Heart left ventricle (tissue), 16 donors: ENCODE measurements around the gene SCD. TPM values are rescaled to one million over a fixed set of nuclear protein-coding genes. Genes with fewer than 3 reads are reported as not detected.

Source experiments
- ATAC-seq, 4 donors: fragments of 200-7000 bp; cut with Tn5 transposase; one replicate each; pipeline ENCODE4 v1.9.1; 2020 to 2022; ENCODE audit warnings: moderate library complexity in 4 of 4, mild to moderate bottlenecking in 3 of 4, moderate number of reproducible peaks in 1 of 4
- DNase-seq, 5 donors: peaks; one replicate each; pipeline ENCODE4 v3.0.0-alpha.2; 2020
- H3K27ac ChIP-seq, 12 donors: fragments of 200-600 bp; sonication (generic) in 4 of 12; one replicate each; pipeline versions ENCODE4 v1.5.0 to v1.8.0; 2016 to 2022; ENCODE audit warnings: mild to moderate bottlenecking in 2 of 12
- H3K27me3 ChIP-seq, 9 donors: fragments of 200-600 bp; sonication (generic) in 2 of 9; one replicate each; pipeline versions ENCODE4 v1.5.1 to v1.8.0; 2016 to 2022; ENCODE audit warnings: mild to moderate bottlenecking in 3 of 9
- H3K36me3 ChIP-seq, 9 donors: fragments of 200-600 bp; sonication (generic) in 2 of 9; one replicate each; pipeline versions ENCODE4 v1.5.0 to v1.8.0; 2018 to 2022; ENCODE audit warnings: mild to moderate bottlenecking in 2 of 9
- H3K4me1 ChIP-seq, 12 donors: fragments of 200-600 bp; sonication (generic) in 4 of 12; one replicate each; pipeline versions ENCODE4 v1.5.0 to v1.8.0; 2016 to 2022; ENCODE audit warnings: mild to moderate bottlenecking in 3 of 12
- H3K4me3 ChIP-seq, 12 donors: fragments of 200-600 bp; sonication (generic) in 4 of 12; one replicate each; pipeline versions ENCODE4 v1.5.0 to v1.8.0; 2017 to 2022; ENCODE audit warnings: mild to moderate bottlenecking in 9 of 12, moderate library complexity in 4 of 12
- H3K9me3 ChIP-seq, 12 donors: fragments of 200-600 bp; sonication (generic) in 4 of 12; one replicate each; pipeline versions ENCODE4 v1.5.0 to v1.8.0; 2016 to 2022; ENCODE audit warnings: mild to moderate bottlenecking in 1 of 12
- POLR2A ChIP-seq, 2 donors: fragments of 450-650 bp; IDR thresholded peaks; one replicate each; pipeline ENCODE4 v1.6.1; 2017; ENCODE audit warnings: antibody characterized with exemption in 2 of 2, mild to moderate bottlenecking in 2 of 2, moderate library complexity in 2 of 2
- WGBS, 4 donors: extraction: QIAGEN DNeasy Blood & Tissue Kit in 2 of 4; methylation state at CpG; one replicate each; pipeline versions ENCODE4 v1.1.5 to v1.1.7; 2013 to 2018; 5-methylcytosine and 5-hydroxymethylcytosine counted together
- intact Hi-C, 10 donors: fragments of 100-400 bp; cut with DNase I; formaldehyde crosslinking; loops; one replicate each; pipeline versions ENCODE4 v1.11.1 to v1.14.2; 2022
- polyA plus RNA-seq, 2 donors: library from polyadenylated mRNA; stranded (reverse); fragments of 200-250 nt; gene quantifications; one replicate each; pipeline ENCODE4 v1.2.3, GENCODE V29; 2013
- total RNA-seq, 9 donors: library from RNA; depleted of rRNA in 2 of 9; stranded (reverse); fragments of >200 nt in 2 of 9; fragmentation: NEBNext Ultra II Directional in 3 of 9; extraction: Animal tissue kit (Norgen Biotek cat#: 25700) in 3 of 9; gene quantifications; one replicate each; pipeline versions ENCODE4 v1.1.0 to v1.2.4, GENCODE V29; 2016 to 2023
- TF ChIP-seq, protein P1 (sequence below), 12 donors: fragments of 200-600 bp; sonication (generic) in 4 of 12; IDR thresholded peaks; one replicate each; pipeline versions ENCODE4 v1.5.0 to v1.8.0; 2018 to 2022; ENCODE audit warnings: antibody characterized with exemption in 12 of 12, mild to moderate bottlenecking in 5 of 12
- donor health status: ischemic (EF 13 %, LVEDD 7.1; RV severe dilation, severe dysfunction).
- donor health status: healthy with polysubstance abuse.
- donor health status: DM: no; HTN: yes; CAD: no.
- donor health status: DM: no; HTN: no; CAD: no.
- donor health status: ischemic (EF 25% LVEDD 6.9; RV normal size, moderate dysfunction).
- donor health status: ischemic (EF 25% LVEDD 5.7; RV mildly dilated, moderate dysfunction).
- donor health status: healthy.
- donor health status: DM: yes; HTN: yes; CAD: no.
- donor health status: ischemic (EF 35%, LVEDD 5.7; RV mildly dilated, moderate dysfunction).
- donor health status: nonischemic (EF 11% LVEDD 7.7; RV severe dilation, severe dysfunction).
- donor health status: DM: yes; HTN: yes; CAD: no.
- donor health status: PGD.
- donor health status: ischemic (EF 29% LVEDD 5.4; RV normal size, mild dysfunction).
- donor health status: nonischemic (EF 23%, LVEDD 6.1; RV moderate dilation, normal function).

The SCD gene
- total and polyA plus RNA-seq, 11 donors = 2.3 to 216 (median 9.4) TPM

DNA sequence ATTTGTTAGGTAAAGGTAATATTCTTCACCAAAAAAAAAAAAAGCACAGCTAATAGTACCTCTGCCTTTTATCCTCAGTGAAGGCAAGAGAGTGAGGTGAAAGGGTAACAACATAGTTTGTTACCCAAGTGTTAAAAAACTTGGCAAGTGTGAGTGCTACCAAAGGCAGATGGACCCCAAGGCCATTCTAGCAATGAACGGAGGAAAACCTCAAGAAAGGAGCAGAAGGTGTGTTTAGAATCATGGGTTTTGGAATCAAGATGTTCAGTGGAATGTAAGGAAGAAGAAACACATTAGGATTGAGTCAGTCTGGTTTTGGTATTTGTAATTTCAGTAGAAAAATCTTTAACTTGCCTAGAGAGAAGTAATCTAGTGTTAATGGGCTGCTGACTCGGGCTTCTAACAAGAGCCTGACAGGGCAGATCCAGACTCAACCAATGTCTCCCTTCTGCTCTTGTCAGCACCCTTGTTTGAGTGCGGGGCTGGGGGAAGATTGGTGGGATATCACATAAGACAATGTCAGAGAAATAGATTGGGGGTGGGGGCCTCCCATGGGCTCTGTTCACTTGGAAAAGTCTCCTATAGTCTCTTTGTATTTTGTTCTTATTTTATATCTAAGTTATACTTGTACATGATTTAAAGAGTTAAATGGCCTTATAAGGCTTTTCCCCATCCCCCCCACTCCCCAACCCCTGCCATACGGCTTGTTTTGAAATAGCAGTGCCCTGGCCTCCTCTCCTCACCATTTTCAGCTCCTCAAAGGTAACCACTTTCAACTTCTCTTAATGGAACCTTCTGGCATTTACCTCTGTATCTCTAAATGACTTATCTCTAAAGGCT, 44.4 kb downstream of the SCD start:
- intact Hi-C loops = no loop called here
- DNase-seq = no peak
- WGBS, 4 donors = 59 to 79% (median 64%) methylated on average over 4 of the region's 4 CpGs
- Histone ChIP-seq H3K9me3 (no peaks in the 10 kb centered on the region), H3K36me3 (peaks cover 0 to 6% (median 0%) of the 10 kb centered on the region in 9 donors), H3K4me3 (no peak overlapping the region), H3K27me3 (no peaks in the 10 kb centered on the region), H3K4me1 (no peaks in the 10 kb centered on the region), H3K27ac (no peak overlapping the region)
- no peak for ATAC-seq
- TF ChIP-seq, protein P1, sequence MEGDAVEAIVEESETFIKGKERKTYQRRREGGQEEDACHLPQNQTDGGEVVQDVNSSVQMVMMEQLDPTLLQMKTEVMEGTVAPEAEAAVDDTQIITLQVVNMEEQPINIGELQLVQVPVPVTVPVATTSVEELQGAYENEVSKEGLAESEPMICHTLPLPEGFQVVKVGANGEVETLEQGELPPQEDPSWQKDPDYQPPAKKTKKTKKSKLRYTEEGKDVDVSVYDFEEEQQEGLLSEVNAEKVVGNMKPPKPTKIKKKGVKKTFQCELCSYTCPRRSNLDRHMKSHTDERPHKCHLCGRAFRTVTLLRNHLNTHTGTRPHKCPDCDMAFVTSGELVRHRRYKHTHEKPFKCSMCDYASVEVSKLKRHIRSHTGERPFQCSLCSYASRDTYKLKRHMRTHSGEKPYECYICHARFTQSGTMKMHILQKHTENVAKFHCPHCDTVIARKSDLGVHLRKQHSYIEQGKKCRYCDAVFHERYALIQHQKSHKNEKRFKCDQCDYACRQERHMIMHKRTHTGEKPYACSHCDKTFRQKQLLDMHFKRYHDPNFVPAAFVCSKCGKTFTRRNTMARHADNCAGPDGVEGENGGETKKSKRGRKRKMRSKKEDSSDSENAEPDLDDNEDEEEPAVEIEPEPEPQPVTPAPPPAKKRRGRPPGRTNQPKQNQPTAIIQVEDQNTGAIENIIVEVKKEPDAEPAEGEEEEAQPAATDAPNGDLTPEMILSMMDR (IDR thresholded peaks at IDR 0.05) = no peak
- TF ChIP-seq POLR2A (IDR thresholded peaks at IDR 0.05) = no peak

DNA sequence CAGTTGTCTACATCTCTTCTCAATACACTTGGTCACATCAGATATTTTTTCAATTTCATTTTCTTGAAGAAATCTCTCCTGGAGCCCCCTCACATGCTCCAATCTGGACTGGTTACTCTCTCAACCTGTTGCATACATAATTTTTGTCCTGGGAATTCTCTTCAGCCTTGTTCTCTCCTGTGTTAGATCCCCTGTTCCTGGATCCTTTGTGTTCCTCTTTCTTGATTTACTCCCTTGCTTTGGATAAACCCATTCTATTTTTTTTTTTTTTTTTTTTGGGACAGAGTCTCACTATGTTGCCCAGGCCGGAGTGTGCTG, 45.6 kb downstream of the SCD start:
- TF ChIP-seq, protein P1 (IDR thresholded peaks at IDR 0.05) = no peak
- no peak for TF ChIP-seq POLR2A (IDR thresholded peaks at IDR 0.05)
- Histone ChIP-seq H3K9me3 (no peaks in the 10 kb centered on the region), H3K27me3 (no peaks in the 10 kb centered on the region), H3K4me3 (no peak overlapping the region), H3K36me3 (peaks cover 0 to 6% (median 0%) of the 10 kb centered on the region in 9 donors), H3K27ac (no peak overlapping the region), H3K4me1 (no peaks in the 10 kb centered on the region)
- no peak for ATAC-seq
- WGBS, 4 donors = 92 to 97% (median 96%) methylated on average over 1 of the region's 1 CpG
- DNase-seq = no peak
- intact Hi-C loops = no loop called here

DNA sequence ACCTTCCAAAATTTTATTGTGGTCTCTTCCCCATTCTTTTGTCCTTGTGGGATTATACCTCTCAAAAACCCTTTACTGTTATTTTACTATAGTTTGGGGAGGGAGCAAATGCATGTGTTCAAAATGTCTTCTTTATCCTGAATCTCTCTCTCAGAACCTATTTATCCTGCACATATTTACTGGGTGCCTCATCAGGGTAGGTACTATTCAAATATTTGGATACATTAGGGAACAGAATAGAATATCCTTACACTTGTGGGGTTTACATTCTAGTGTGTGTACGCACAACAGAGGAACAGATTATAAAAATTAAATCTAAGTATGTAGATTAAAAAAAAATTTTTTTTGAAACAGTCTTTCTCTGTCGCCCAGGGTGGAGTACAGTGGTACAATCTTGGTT, 48.6 kb downstream of the SCD start:
- DNase-seq (no peak), ATAC-seq (no peak)
- Histone ChIP-seq H3K4me1 (no peaks in the 10 kb centered on the region), H3K27me3 (no peaks in the 10 kb centered on the region), H3K36me3 (no peaks in the 10 kb centered on the region), H3K9me3 (no peaks in the 10 kb centered on the region), H3K27ac (no peak overlapping the region), H3K4me3 (no peak overlapping the region)
- intact Hi-C loops = no loop called here
- TF ChIP-seq, protein P1 (IDR thresholded peaks at IDR 0.05) = no peak
- no peak for TF ChIP-seq POLR2A (IDR thresholded peaks at IDR 0.05)
- WGBS, 4 donors = 74 to 99% (median 96%) methylated on average over 2 of the region's 2 CpGs

DNA sequence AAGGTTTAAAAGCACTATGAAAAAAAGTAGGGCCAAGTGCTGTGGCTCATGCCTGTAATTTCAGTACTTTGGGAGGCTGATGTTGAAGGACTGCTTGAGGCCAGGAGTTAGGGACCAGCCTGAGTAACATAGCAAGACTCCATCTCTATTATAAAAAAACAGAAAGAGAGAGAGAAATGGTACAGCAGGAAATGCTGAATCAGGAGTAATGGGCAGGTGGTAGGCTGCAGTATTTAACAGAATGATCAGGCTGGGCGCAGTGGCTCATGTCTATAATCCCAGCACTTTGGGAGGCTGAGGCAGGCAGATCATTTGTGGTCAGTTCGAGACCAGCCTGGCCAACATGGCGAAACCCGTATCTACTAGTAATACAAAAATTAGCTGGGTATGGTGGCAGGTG, 49.6 kb downstream of the SCD start:
- H3K27ac ChIP-seq = no peak overlapping the region
- H3K4me1 ChIP-seq = no peaks in the 10 kb centered on the region
- 88 to 97% (median 93%) methylated on average over 4 of the region's 4 CpGs for WGBS, 4 donors
- intact Hi-C loops = no loop called here
- no peaks in the 10 kb centered on the region for H3K9me3 ChIP-seq
- no peaks in the 10 kb centered on the region for H3K27me3 ChIP-seq
- H3K36me3 ChIP-seq = no peaks in the 10 kb centered on the region
- TF ChIP-seq POLR2A (IDR thresholded peaks at IDR 0.05) = no peak
- TF ChIP-seq, protein P1 (IDR thresholded peaks at IDR 0.05) = no peak
- no peak for ATAC-seq
- DNase-seq = no peak
- H3K4me3 ChIP-seq = no peak overlapping the region
